BE2C (cell line): ENCODE results near the gene BSG.
A peak's percentile ranks its signal among the peaks of the same experiment; 100 is the strongest.
"Not testable (repeated sequence)": the region's sequence is repeated elsewhere in the genome, so short reads cannot be mapped to it uniquely, and the experiment has no call there.

ENCODE experiments used
- DNase-seq: peaks from one replicate; pipeline ENCODE4 v3.0.0-alpha.2; 2020
- H3K27me3 ChIP-seq: fragments of 250-450 bp; sonication (Bioruptor Pico); 2 replicates; pipeline ENCODE4 v1.5.1; 2020; ENCODE audit warnings: mild to moderate bottlenecking
- H3K36me3 ChIP-seq: fragments of 250-450 bp; sonication (Bioruptor Pico); 2 replicates; pipeline ENCODE4 v1.5.1; 2020; ENCODE audit warnings: mild to moderate bottlenecking
- H3K4me1 ChIP-seq: fragments of 250-450 bp; sonication (Bioruptor Pico); 2 replicates; pipeline ENCODE4 v1.5.1; 2020
- H3K4me3 ChIP-seq: 2 replicates; pipeline ENCODE4 v1.5.1; 2011; ENCODE audit warnings: low read depth, low read length
- H3K9me3 ChIP-seq: fragments of 250-450 bp; sonication (Bioruptor Pico); 2 replicates; pipeline ENCODE4 v1.5.1; 2020
- CTCF ChIP-seq: IDR thresholded peaks from 2 replicates; pipeline ENCODE4 v1.5.1; 2012; ENCODE audit warnings: mild to moderate bottlenecking, low read depth, low read length

Gene BSG

GRCh38 chr19:584240-585001 is 12.0 kb downstream of the BSG start:
- peak; percentile 89 for DNase-seq
- Histone ChIP-seq H3K36me3 (peaks cover 33% of the 10 kb centered on the region), H3K9me3 (no peaks in the 10 kb centered on the region), H3K4me3 (no peak overlapping the region), H3K4me1 (peaks cover 12% of the 10 kb centered on the region), H3K27me3 (no peaks in the 10 kb centered on the region)
- peak; percentile 93 for TF ChIP-seq CTCF

DNA sequence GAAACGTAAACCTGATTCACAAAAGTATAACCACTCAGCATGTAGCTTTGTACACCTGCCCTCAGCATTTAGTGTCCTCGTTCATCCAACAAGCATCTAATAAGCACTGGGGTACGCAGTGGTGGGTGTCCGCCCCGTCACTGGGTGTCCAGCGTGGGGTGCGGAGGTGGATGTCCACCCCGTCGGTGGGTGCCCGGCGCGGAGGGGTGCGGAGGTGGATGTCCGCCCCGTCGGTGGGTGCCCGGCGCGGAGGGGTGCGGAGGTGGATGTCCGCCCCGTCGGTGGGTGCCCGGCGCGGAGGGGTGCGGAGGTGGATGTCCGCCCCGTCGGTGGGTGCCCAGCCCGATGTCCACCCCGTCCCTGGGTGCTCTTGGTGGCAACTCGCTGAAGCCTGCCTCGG is 12.8 kb downstream of the BSG start:
- not testable (repeated sequence) for H3K27me3 ChIP-seq, H3K4me3 ChIP-seq, DNase-seq, H3K9me3 ChIP-seq
- peaks cover 12% of the 10 kb centered on the region for H3K4me1 ChIP-seq
- H3K36me3 ChIP-seq = peaks cover 25% of the 10 kb centered on the region

DNA sequence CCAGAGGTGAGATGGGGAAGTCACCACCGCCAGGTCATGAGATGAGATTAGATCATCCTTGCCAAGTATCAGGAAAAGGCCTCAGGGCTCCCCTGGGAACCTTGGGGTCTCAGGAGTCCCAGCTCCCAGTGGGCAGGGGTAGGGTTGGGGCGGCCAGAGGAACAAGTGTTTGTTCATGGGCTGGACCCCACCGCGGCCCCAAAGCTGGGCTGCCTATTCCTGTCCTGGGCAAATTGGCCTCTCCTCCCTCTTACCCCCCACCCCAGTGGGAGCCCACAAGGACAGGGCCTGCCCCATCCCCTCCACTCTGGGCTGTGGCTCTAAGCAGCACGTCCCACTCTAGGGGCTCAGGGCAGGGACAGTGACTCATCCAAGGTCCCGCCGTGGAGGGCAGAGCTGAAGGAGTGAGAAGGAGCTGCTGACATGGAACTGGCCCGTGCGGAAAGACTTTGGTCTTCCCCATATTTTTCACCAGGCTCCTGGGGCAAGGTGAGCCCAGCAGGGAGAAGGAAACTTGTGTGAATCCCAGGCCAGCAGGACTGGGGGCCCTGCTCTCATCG is 13.2 kb downstream of the BSG start:
- Histone ChIP-seq H3K36me3 (peaks cover 22% of the 10 kb centered on the region), H3K9me3 (no peaks in the 10 kb centered on the region), H3K4me1 (peaks cover 12% of the 10 kb centered on the region), H3K27me3 (no peaks in the 10 kb centered on the region), H3K4me3 (no peak overlapping the region)
- TF ChIP-seq CTCF = no peak
- DNase-seq = no peak

DNA sequence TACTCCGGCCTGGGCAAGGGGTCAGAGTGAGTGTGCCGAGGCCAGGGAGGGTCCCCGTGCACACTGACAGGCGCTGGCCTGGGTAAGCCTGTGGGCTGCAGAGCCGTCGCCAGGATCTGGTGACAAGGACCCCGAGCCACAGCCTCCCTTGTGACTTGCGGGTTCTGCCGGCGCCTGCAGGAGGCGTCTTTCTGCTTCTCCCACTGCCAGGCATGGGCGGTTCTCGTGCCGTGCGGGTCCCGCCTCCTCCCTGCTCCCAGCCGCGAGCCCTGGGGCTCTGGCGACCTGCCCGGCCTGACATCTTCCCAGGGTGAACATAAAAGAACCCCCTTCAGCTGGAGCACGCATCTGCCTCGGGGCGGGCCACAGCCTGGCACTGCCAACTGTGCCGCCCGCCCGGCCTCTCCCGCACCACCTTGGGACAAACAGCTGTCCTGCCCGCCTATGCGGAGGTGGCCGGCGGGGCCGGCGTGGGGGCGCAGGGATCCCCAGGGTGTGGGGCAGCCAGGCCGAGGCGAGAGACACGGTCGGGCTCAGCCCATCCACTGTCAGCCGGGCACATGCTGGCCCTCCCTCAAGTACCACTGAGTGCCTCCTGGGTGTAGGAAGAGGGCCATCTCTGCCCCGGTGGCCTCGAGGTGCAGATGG is 15.8 kb downstream of the BSG start:
- Histone ChIP-seq H3K9me3 (no peaks in the 10 kb centered on the region), H3K27me3 (no peaks in the 10 kb centered on the region), H3K4me1 (peaks cover 12% of the 10 kb centered on the region), H3K4me3 (peak overlapping the region; percentile 51), H3K36me3 (peaks cover 6% of the 10 kb centered on the region)
- DNase-seq = peak; percentile 98
- peak; percentile 75 for TF ChIP-seq CTCF

- Histone ChIP-seq H3K27me3 (no peaks in the 10 kb centered on the region), H3K4me3 (peak overlapping the region; percentile 51), H3K9me3 (no peaks in the 10 kb centered on the region), H3K4me1 (peaks cover 12% of the 10 kb centered on the region), H3K36me3 (no peaks in the 10 kb centered on the region)
- TF ChIP-seq CTCF = 0 out of 2 replicates have a peak, but pooled peaks have one; percentile 7
- peak; percentile 46 for DNase-seq
Measured at GRCh38 chr19:588741-589692, 16.6 kb downstream of the BSG start.
